Keratinocyte (primary cell): ENCODE data around the gene ASS1.

Experiments used
- CTCF ChIP-seq, 3 experiments: IDR thresholded peaks in 1 of 3; conservative IDR thresholded peaks in 1 of 3; optimal IDR thresholded peaks in 1 of 3; 2 replicates in 2 of 3; 3 replicates in 1 of 3; pipeline versions ENCODE3 to v1.5.1; 2011; ENCODE audit warnings: low read length in 3 of 3, mild to moderate bottlenecking in 3 of 3, moderate library complexity in 2 of 3, control low read depth in 1 of 3, inconsistent platforms in 1 of 3; ENCODE audit not compliant: insufficient read depth in 2 of 3; ENCODE audit errors: extremely low read depth in 1 of 3
- EZH2 ChIP-seq: IDR thresholded peaks from one replicate; pipeline ENCODE4 v1.6.1; 2012; ENCODE audit warnings: inconsistent platforms, mild to moderate bottlenecking, low read length, moderate library complexity

- no peak for TF ChIP-seq CTCF (optimal IDR thresholded peaks at IDR 0.05 in 1 of 3, IDR thresholded peaks at IDR 0.05 in 1 of 3, conservative IDR thresholded peaks at IDR 0.05 in 1 of 3; ENCODE audit: extremely low read depth in 1 of 3, insufficient read depth in 2 of 3, low read length in 3 of 3)
- TF ChIP-seq EZH2: no peak
Measured at GRCh38 chr9:130447193-130447816, 2.5 kb downstream of the ASS1 start.
